Sigmoid colon (tissue), 4 donors: ENCODE data around the gene KIR2DL3.

Experiments used
- CTCF ChIP-seq, 4 experiments: fragments of 450-650 bp in 3 of 4; fragments of 200-600 bp in 1 of 4; IDR thresholded peaks; one replicate each; pipeline ENCODE4 v1.5.1; 2016 to 2019; ENCODE audit warnings: antibody characterized with exemption in 4 of 4, mild to moderate bottlenecking in 3 of 4, moderate library complexity in 2 of 4
- EP300 ChIP-seq, 4 donors: sonication (generic); formaldehyde crosslinking; IDR thresholded peaks; one replicate each; pipeline ENCODE4 v1.6.1; 2017; ENCODE audit warnings: antibody characterized with exemption in 4 of 4
- POLR2A ChIP-seq, 2 donors: fragments of 450-650 bp; IDR thresholded peaks; one replicate each; pipeline ENCODE4 v1.6.1; 2016; ENCODE audit warnings: antibody characterized with exemption in 2 of 2, mild to moderate bottlenecking in 2 of 2, moderate library complexity in 2 of 2
- POLR2AphosphoS5 ChIP-seq, 4 donors: sonication (generic); formaldehyde crosslinking; IDR thresholded peaks; one replicate each; pipeline ENCODE4 v1.6.1; 2017; ENCODE audit warnings: antibody characterized with exemption in 4 of 4

GRCh38 chr19:54724142-54724541 is 14.2 kb upstream of the KIR2DL3 start, which contains the start of gene KIR3DL3:
- TF ChIP-seq CTCF (IDR thresholded peaks at IDR 0.05) (no peak), POLR2A (IDR thresholded peaks at IDR 0.05) (no peak), POLR2AphosphoS5 (IDR thresholded peaks at IDR 0.05) (no peak), EP300 (IDR thresholded peaks at IDR 0.05) (no peak)
